ENCODE measurements around the gene TENM4.
A peak's percentile ranks its signal among the peaks of the same experiment; 100 is the strongest.

TENM4 gene

GRCh38 chr11:79390923-79391322 lies 49.9 kb downstream of the TENM4 start:
- H3K18ac ChIP-seq (ENCODE audit: low read length) = no peak overlapping the region
- H3K4me3 ChIP-seq (ENCODE audit: low read length in 2 of 2) = no peak overlapping the region
- H2AK5ac ChIP-seq (ENCODE audit: low read depth, low read length) = no peak overlapping the region
- DNase-seq (ENCODE audit: low spot score) = no peak
- H3K4me1 ChIP-seq (ENCODE audit: control insufficient read depth in 2 of 2, insufficient read depth in 1 of 2, low read depth in 1 of 2, low read length in 2 of 2) = peaks cover 3 to 4% of the 10 kb centered on the region in 2 donors
- H3K36me3 ChIP-seq (replicated peaks in 1 of 2; ENCODE audit: control insufficient read depth in 2 of 2, insufficient read depth in 2 of 2, low read length in 2 of 2) = no peaks in the 10 kb centered on the region
- no CpG with 5 or more reads among the region's 2 CpGs for WGBS, 2 donors (ENCODE audit: extremely low coverage in 2 of 2, insufficient read length in 2 of 2, insufficient replicate concordance in 1 of 2)
- H3K9me3 ChIP-seq (replicated peaks in 1 of 2; ENCODE audit: control insufficient read depth in 2 of 2, insufficient read depth in 1 of 2, low read depth in 1 of 2, low read length in 2 of 2) = no peaks in the 10 kb centered on the region
- no peak overlapping the region for H4K8ac ChIP-seq (ENCODE audit: low read depth, low read length)
- H3K27ac ChIP-seq (replicated peaks; ENCODE audit: low read length) = no peak overlapping the region
- no peak overlapping the region for H3K4ac ChIP-seq (ENCODE audit: low read length)
- no peak overlapping the region for H3K23ac ChIP-seq (ENCODE audit: low read depth, low read length, poor library complexity)
- H3K14ac ChIP-seq (ENCODE audit: low read length) = no peak overlapping the region
- no peak overlapping the region for H2BK120ac ChIP-seq (ENCODE audit: low read depth, low read length)
- H2AFZ ChIP-seq (ENCODE audit: low read length) = no peak overlapping the region
- no peaks in the 10 kb centered on the region for H3K79me1 ChIP-seq (ENCODE audit: low read depth, low read length)
- no peak overlapping the region for H2BK12ac ChIP-seq (ENCODE audit: low read length)
- no peak overlapping the region for H2BK15ac ChIP-seq (ENCODE audit: low read length)
- H3K9ac ChIP-seq (ENCODE audit: low read depth, low read length, poor library complexity) = no peak overlapping the region
- H3K27me3 ChIP-seq (ENCODE audit: control insufficient read depth in 3 of 3, insufficient read depth in 3 of 3, low read depth in 1 of 3, low read length in 3 of 3) = no peaks in the 10 kb centered on the region
- no peak overlapping the region for H3K4me2 ChIP-seq (ENCODE audit: insufficient read depth, low read length, poor library complexity, severe bottlenecking)
- H4K91ac ChIP-seq (ENCODE audit: low read depth, low read length, poor library complexity) = no peak overlapping the region
- H2BK5ac ChIP-seq (ENCODE audit: low read length) = no peak overlapping the region

DNA sequence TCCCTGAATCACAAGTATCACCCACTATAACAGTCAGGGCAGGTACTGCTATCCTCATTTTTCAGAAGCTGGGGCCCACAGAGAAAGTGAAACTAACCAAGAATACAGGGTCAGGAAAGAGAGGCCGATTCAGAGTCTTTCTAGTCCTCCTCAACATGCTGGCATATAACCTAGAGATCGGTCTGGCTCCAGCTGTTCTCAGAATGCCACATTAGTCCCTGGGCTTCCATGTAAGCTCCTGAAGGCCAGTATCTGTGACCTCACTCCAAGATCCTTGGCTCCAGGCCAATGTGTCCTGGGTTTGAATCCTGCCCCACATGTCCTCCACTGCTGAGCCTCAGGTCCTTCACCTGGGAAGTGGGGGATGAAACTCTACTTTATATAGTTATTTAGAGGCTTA lies 50.4 kb downstream of the TENM4 start:
- no peak overlapping the region for H4K8ac ChIP-seq (ENCODE audit: low read depth, low read length)
- H2BK12ac ChIP-seq (ENCODE audit: low read length) = no peak overlapping the region
- WGBS, 2 donors (ENCODE audit: extremely low coverage in 2 of 2, insufficient read length in 2 of 2, insufficient replicate concordance in 1 of 2) = no CpG with 5 or more reads among the region's 2 CpGs
- no peak overlapping the region for H3K4me3 ChIP-seq (ENCODE audit: low read length in 2 of 2)
- no peak overlapping the region for H2BK120ac ChIP-seq (ENCODE audit: low read depth, low read length)
- peak overlapping the region; percentile 5 for H3K9ac ChIP-seq (ENCODE audit: low read depth, low read length, poor library complexity)
- no peak overlapping the region for H2BK15ac ChIP-seq (ENCODE audit: low read length)
- no peak overlapping the region for H2AFZ ChIP-seq (ENCODE audit: low read length)
- no peaks in the 10 kb centered on the region for H3K9me3 ChIP-seq (replicated peaks in 1 of 2; ENCODE audit: control insufficient read depth in 2 of 2, insufficient read depth in 1 of 2, low read depth in 1 of 2, low read length in 2 of 2)
- H3K36me3 ChIP-seq (replicated peaks in 1 of 2; ENCODE audit: control insufficient read depth in 2 of 2, insufficient read depth in 2 of 2, low read length in 2 of 2) = no peaks in the 10 kb centered on the region
- H3K18ac ChIP-seq (ENCODE audit: low read length) = no peak overlapping the region
- H4K91ac ChIP-seq (ENCODE audit: low read depth, low read length, poor library complexity) = no peak overlapping the region
- no peaks in the 10 kb centered on the region for H3K27me3 ChIP-seq (ENCODE audit: control insufficient read depth in 3 of 3, insufficient read depth in 3 of 3, low read depth in 1 of 3, low read length in 3 of 3)
- DNase-seq (ENCODE audit: low spot score) = no peak
- H3K79me1 ChIP-seq (ENCODE audit: low read depth, low read length) = no peaks in the 10 kb centered on the region
- H3K23ac ChIP-seq (ENCODE audit: low read depth, low read length, poor library complexity) = no peak overlapping the region
- no peak overlapping the region for H2AK5ac ChIP-seq (ENCODE audit: low read depth, low read length)
- H3K14ac ChIP-seq (ENCODE audit: low read length) = no peak overlapping the region
- no peak overlapping the region for H3K4ac ChIP-seq (ENCODE audit: low read length)
- no peak overlapping the region for H2BK5ac ChIP-seq (ENCODE audit: low read length)
- H3K27ac ChIP-seq (replicated peaks; ENCODE audit: low read length) = no peak overlapping the region
- H3K4me1 ChIP-seq (ENCODE audit: control insufficient read depth in 2 of 2, insufficient read depth in 1 of 2, low read depth in 1 of 2, low read length in 2 of 2) = peaks cover 3 to 4% of the 10 kb centered on the region in 2 donors
- H3K4me2 ChIP-seq (ENCODE audit: insufficient read depth, low read length, poor library complexity, severe bottlenecking) = no peak overlapping the region

- H4K91ac ChIP-seq (ENCODE audit: low read depth, low read length, poor library complexity) = no peak overlapping the region
- no peak overlapping the region for H3K14ac ChIP-seq (ENCODE audit: low read length)
- H3K36me3 ChIP-seq (replicated peaks in 1 of 2; ENCODE audit: control insufficient read depth in 2 of 2, insufficient read depth in 2 of 2, low read length in 2 of 2) = no peaks in the 10 kb centered on the region
- no CpG with 5 or more reads among the region's 2 CpGs for WGBS, 2 donors (ENCODE audit: extremely low coverage in 2 of 2, insufficient read length in 2 of 2, insufficient replicate concordance in 1 of 2)
- no peak overlapping the region for H2BK15ac ChIP-seq (ENCODE audit: low read length)
- no peak overlapping the region for H3K4me2 ChIP-seq (ENCODE audit: insufficient read depth, low read length, poor library complexity, severe bottlenecking)
- H3K27me3 ChIP-seq (ENCODE audit: control insufficient read depth in 3 of 3, insufficient read depth in 3 of 3, low read depth in 1 of 3, low read length in 3 of 3) = no peaks in the 10 kb centered on the region
- no peak overlapping the region for H2AFZ ChIP-seq (ENCODE audit: low read length)
- H3K27ac ChIP-seq (replicated peaks; ENCODE audit: low read length) = no peak overlapping the region
- no peak overlapping the region for H3K23ac ChIP-seq (ENCODE audit: low read depth, low read length, poor library complexity)
- H3K9me3 ChIP-seq (replicated peaks in 1 of 2; ENCODE audit: control insufficient read depth in 2 of 2, insufficient read depth in 1 of 2, low read depth in 1 of 2, low read length in 2 of 2) = no peaks in the 10 kb centered on the region
- no peak overlapping the region for H2BK120ac ChIP-seq (ENCODE audit: low read depth, low read length)
- no peak overlapping the region for H4K8ac ChIP-seq (ENCODE audit: low read depth, low read length)
- H2BK12ac ChIP-seq (ENCODE audit: low read length) = no peak overlapping the region
- H3K79me1 ChIP-seq (ENCODE audit: low read depth, low read length) = no peaks in the 10 kb centered on the region
- no peak for DNase-seq (ENCODE audit: low spot score)
- H3K18ac ChIP-seq (ENCODE audit: low read length) = no peak overlapping the region
- no peak overlapping the region for H3K4ac ChIP-seq (ENCODE audit: low read length)
- no peaks in the 10 kb centered on the region for H3K4me1 ChIP-seq (ENCODE audit: control insufficient read depth in 2 of 2, insufficient read depth in 1 of 2, low read depth in 1 of 2, low read length in 2 of 2)
- no peak overlapping the region for H3K9ac ChIP-seq (ENCODE audit: low read depth, low read length, poor library complexity)
- H2BK5ac ChIP-seq (ENCODE audit: low read length) = no peak overlapping the region
- no peak overlapping the region for H3K4me3 ChIP-seq (ENCODE audit: low read length in 2 of 2)
- H2AK5ac ChIP-seq (ENCODE audit: low read depth, low read length) = no peak overlapping the region
Observed at GRCh38 chr11:79388201-79388600, 52.6 kb downstream of the TENM4 start.

DNA sequence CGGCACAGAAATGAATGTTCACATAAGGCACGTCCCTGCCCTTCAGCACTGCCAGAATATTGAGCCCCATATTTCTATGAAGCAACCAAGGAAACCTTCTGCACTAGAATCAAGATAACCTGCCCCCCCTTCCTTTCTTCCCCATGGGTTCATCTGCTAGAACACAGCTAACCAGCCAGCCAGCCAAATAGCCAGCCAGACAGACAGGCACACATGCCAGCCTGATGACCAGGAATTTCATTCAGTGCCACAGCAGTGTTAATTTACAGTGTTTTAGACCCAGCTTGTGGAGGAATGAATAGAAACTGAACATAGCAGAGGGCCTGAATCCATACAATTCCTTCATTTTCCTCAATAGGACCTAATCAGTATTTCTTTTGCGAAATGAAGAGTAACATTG lies 57.0 kb downstream of the TENM4 start:
- Histone ChIP-seq H3K18ac (ENCODE audit: low read length) (no peak overlapping the region), H2AK5ac (ENCODE audit: low read depth, low read length) (no peak overlapping the region), H2BK5ac (ENCODE audit: low read length) (no peak overlapping the region), H4K91ac (ENCODE audit: low read depth, low read length, poor library complexity) (no peak overlapping the region), H3K9me3 (replicated peaks in 1 of 2; ENCODE audit: control insufficient read depth in 2 of 2, insufficient read depth in 1 of 2, low read depth in 1 of 2, low read length in 2 of 2) (no peaks in the 10 kb centered on the region), H3K4me2 (ENCODE audit: insufficient read depth, low read length, poor library complexity, severe bottlenecking) (no peak overlapping the region), H3K23ac (ENCODE audit: low read depth, low read length, poor library complexity) (no peak overlapping the region), H3K27me3 (ENCODE audit: control insufficient read depth in 3 of 3, insufficient read depth in 3 of 3, low read depth in 1 of 3, low read length in 3 of 3) (no peaks in the 10 kb centered on the region), H3K79me1 (ENCODE audit: low read depth, low read length) (no peaks in the 10 kb centered on the region), H3K9ac (ENCODE audit: low read depth, low read length, poor library complexity) (no peak overlapping the region), H3K4me1 (ENCODE audit: control insufficient read depth in 2 of 2, insufficient read depth in 1 of 2, low read depth in 1 of 2, low read length in 2 of 2) (peaks cover 0 to 2% of the 10 kb centered on the region in 2 donors), H4K8ac (ENCODE audit: low read depth, low read length) (no peak overlapping the region), H3K14ac (ENCODE audit: low read length) (no peak overlapping the region), H2AFZ (ENCODE audit: low read length) (no peak overlapping the region), H3K4me3 (ENCODE audit: low read length in 2 of 2) (no peak overlapping the region), H3K4ac (ENCODE audit: low read length) (no peak overlapping the region), H2BK12ac (ENCODE audit: low read length) (no peak overlapping the region), H3K36me3 (replicated peaks in 1 of 2; ENCODE audit: control insufficient read depth in 2 of 2, insufficient read depth in 2 of 2, low read length in 2 of 2) (no peaks in the 10 kb centered on the region), H2BK120ac (ENCODE audit: low read depth, low read length) (no peak overlapping the region), H2BK15ac (ENCODE audit: low read length) (no peak overlapping the region), H3K27ac (replicated peaks; ENCODE audit: low read length) (no peak overlapping the region)
- no CpG with 5 or more reads among the region's 3 CpGs for WGBS, 2 donors (ENCODE audit: extremely low coverage in 2 of 2, insufficient read length in 2 of 2, insufficient replicate concordance in 1 of 2)
- no peak for DNase-seq (ENCODE audit: low spot score)
